ENCODE results near the gene PROK2. TPM values are rescaled to one million over a fixed set of nuclear protein-coding genes. Genes with fewer than 3 reads are reported as not detected.

PROK2 gene
- total RNA-seq, 1 donor = not detected

DNA sequence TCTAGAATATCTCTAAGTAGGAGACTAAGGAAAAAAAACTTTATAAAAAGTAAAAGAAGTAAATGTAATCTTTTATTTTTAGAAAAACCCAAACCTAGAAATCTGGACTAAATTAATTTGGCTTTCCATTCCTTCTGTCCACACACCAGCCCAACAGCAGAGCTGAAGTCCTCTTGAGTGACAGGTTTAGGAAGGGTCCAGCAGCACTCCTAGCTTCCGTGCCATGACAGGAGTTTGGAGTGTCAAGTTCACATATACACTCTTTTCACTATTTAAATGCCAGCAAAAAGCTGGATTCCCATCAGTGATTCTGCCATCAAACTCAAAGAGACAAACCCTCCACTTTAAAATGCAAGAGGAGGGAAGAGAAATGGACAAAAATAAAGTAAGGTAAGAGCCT, 13.1 kb downstream of the PROK2 start:
- DNase-seq (ENCODE audit: low read depth) = no peak
- no peak overlapping the region for H3K4me3 ChIP-seq (ENCODE audit: low read depth, low read length)
- TF ChIP-seq, protein P1, sequence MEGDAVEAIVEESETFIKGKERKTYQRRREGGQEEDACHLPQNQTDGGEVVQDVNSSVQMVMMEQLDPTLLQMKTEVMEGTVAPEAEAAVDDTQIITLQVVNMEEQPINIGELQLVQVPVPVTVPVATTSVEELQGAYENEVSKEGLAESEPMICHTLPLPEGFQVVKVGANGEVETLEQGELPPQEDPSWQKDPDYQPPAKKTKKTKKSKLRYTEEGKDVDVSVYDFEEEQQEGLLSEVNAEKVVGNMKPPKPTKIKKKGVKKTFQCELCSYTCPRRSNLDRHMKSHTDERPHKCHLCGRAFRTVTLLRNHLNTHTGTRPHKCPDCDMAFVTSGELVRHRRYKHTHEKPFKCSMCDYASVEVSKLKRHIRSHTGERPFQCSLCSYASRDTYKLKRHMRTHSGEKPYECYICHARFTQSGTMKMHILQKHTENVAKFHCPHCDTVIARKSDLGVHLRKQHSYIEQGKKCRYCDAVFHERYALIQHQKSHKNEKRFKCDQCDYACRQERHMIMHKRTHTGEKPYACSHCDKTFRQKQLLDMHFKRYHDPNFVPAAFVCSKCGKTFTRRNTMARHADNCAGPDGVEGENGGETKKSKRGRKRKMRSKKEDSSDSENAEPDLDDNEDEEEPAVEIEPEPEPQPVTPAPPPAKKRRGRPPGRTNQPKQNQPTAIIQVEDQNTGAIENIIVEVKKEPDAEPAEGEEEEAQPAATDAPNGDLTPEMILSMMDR (IDR thresholded peaks at IDR 0.05; ENCODE audit: insufficient read depth, low read depth, low read length) = no peak

GRCh38 chr3:71771126-71771525, 13.8 kb downstream of the PROK2 start:
- no peak for DNase-seq (ENCODE audit: low read depth)
- no peak overlapping the region for H3K4me3 ChIP-seq (ENCODE audit: low read depth, low read length)
- TF ChIP-seq, protein P1 (IDR thresholded peaks at IDR 0.05; ENCODE audit: insufficient read depth, low read depth, low read length) = no peak

GRCh38 chr3:71763426-71763825, 21.5 kb downstream of the PROK2 start:
- no peak overlapping the region for H3K4me3 ChIP-seq (ENCODE audit: low read depth, low read length)
- TF ChIP-seq, protein P1 (IDR thresholded peaks at IDR 0.05; ENCODE audit: insufficient read depth, low read depth, low read length) = no peak
- no peak for DNase-seq (ENCODE audit: low read depth)

DNA sequence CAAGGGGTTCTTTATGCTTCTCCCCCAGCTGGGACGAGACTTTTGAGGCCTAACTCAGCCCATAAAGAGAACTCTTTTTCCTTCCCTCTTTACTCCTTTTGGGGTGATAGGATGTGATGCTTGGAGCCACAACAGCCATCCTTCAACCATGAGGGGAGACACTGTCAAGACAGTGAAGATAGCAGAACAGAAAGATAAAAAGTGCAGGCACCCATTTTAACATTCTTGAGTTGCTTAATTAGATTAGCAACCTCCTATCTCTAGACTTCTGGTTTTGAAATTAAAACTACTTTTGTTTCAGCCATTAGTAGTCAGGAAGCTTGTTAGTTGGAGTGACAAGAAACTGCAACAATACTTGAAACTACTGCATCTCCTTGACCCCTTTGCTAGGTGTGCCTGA, 24.8 kb downstream of the PROK2 start:
- TF ChIP-seq, protein P1 (IDR thresholded peaks at IDR 0.05; ENCODE audit: insufficient read depth, low read depth, low read length) = no peak
- H3K4me3 ChIP-seq (ENCODE audit: low read depth, low read length) = no peak overlapping the region
- no peak for DNase-seq (ENCODE audit: low read depth)

GRCh38 chr3:71759401-71759800, 25.5 kb downstream of the PROK2 start:
- TF ChIP-seq, protein P1 (IDR thresholded peaks at IDR 0.05; ENCODE audit: insufficient read depth, low read depth, low read length) = no peak
- no peak overlapping the region for H3K4me3 ChIP-seq (ENCODE audit: low read depth, low read length)
- DNase-seq (ENCODE audit: low read depth) = no peak

GRCh38 chr3:71758091-71758490, 26.9 kb downstream of the PROK2 start:
- TF ChIP-seq, protein P1 (IDR thresholded peaks at IDR 0.05; ENCODE audit: insufficient read depth, low read depth, low read length) = no peak
- DNase-seq (ENCODE audit: low read depth) = no peak
- H3K4me3 ChIP-seq (ENCODE audit: low read depth, low read length) = no peak overlapping the region

DNA sequence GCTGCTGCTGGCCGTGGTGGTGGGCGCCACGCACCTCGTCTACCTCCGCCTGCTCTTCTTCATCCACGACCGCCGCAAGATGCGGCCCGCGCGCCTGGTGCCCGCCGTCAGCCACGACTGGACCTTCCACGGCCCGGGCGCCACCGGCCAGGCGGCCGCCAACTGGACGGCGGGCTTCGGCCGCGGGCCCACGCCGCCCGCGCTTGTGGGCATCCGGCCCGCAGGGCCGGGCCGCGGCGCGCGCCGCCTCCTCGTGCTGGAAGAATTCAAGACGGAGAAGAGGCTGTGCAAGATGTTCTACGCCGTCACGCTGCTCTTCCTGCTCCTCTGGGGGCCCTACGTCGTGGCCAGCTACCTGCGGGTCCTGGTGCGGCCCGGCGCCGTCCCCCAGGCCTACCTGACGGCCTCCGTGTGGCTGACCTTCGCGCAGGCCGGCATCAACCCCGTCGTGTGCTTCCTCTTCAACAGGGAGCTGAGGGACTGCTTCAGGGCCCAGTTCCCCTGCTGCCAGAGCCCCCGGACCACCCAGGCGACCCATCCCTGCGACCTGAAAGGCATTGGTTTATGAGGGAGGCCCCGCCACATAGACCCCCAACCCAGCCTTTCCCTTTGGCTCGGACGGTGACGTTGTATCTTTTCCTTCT, 30.2 kb downstream of the PROK2 start:
- no peak overlapping the region for H3K4me3 ChIP-seq (ENCODE audit: low read depth, low read length)
- TF ChIP-seq, protein P1 (IDR thresholded peaks at IDR 0.05; ENCODE audit: insufficient read depth, low read depth, low read length) = no peak
- no peak for DNase-seq (ENCODE audit: low read depth)
